ENCODE data around the gene LRRC38.

LRRC38 gene

DNA sequence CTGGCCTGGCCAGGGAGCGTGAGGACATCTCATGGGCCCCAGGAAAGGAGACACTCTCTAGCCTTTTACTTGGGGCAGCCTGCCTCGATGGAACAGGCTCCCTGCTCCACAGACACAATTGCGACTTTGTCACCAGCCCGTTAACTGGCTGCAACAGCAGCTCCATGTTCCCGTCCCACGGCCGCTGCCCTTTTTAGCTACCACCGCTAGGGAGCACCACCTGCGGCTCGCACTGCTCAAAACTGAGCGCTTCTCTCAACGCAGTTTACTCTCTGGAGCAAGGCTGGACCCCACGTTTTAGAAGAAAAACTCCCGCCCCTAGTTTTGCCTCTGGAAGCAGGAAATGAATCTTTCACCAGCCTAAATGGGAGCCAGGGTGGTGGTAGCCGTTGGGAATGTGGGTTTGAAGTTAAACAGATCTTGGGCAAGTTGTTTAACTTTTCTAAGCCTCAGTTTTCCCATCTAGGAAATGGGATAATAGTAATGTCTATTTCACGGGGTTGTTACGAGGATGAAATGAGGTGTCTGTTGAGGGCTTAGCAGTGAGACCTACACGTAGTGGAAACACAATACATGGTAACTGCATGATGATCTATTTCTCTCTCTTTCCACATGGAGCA, 3.5 kb upstream of the LRRC38 start:
- no peak for DNase-seq (ENCODE audit: low read depth in 1 of 2, low spot score in 1 of 2)

GRCh38 chr1:13516606-13517005, 2.8 kb upstream of the LRRC38 start:
- no peak for DNase-seq (ENCODE audit: low read depth in 1 of 2, low spot score in 1 of 2)

GRCh38 chr1:13514821-13515220, 1.0 kb upstream of the LRRC38 start:
- no peak for DNase-seq (ENCODE audit: low read depth in 1 of 2, low spot score in 1 of 2)

GRCh38 chr1:13513063-13513894, 524 bp downstream of the LRRC38 start:
- DNase-seq (ENCODE audit: low read depth in 1 of 2, low spot score in 1 of 2) = no peak

DNA sequence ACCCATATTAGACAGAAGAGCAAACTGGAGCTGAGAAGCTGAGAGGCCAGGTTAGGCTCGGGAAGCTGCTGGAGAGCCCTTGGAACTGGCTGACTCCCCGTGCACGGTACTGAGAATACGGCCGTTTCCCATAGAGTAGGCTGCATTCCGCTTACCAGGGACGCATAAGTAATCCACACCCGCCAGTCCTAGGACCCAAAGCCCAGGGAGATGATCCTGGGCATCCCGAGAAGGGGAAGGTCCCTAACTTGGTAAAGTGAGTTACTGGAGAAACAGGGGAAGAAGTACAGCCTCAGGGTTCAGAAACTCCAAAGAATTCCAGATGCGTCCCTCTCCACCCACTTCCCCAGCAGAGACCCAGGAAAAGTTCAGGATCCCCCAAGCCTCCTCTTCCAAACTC, 1.3 kb downstream of the LRRC38 start:
- no peak for DNase-seq (ENCODE audit: low read depth in 1 of 2, low spot score in 1 of 2)

DNA sequence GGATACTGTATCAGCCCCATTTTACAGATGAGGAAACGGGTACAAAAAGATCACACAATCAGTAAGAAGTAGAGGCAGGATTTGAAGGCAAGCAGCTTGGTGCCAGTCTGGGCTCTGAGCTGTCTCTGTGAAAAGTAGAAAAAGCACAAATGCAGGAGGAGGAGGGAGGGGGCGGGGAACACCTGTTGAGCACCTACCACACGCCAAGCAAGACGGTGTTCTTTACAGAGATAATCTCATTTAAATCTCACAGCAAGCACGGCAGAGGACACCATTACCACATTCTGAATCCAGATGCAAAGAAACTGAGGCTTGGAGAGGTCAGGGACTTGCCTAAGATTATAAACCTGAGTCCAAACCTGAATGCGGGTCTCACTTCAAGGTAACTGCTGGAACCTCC, 3.3 kb downstream of the LRRC38 start:
- DNase-seq (ENCODE audit: low read depth in 1 of 2, low spot score in 1 of 2) = no peak

DNA sequence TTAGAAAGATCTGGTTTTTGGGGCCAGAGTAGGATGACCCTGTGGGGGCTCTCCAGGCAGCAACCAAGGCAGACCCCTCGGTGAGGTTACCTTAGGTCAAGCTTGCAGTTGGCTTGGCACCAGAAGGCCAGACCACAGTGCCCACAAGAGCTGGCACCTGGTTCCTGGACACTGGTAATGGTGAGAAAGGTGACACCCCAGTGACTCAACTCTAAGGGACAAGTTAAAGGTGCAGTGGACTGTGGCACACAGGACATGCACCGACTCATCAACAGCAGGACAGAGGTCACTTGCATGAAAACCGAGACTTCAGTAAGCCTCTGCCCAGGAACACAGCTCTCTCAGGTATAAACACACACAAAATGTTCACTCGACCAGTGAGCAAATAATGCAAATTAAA, 6.7 kb downstream of the LRRC38 start:
- no peak for DNase-seq (ENCODE audit: low read depth in 1 of 2, low spot score in 1 of 2)

DNA sequence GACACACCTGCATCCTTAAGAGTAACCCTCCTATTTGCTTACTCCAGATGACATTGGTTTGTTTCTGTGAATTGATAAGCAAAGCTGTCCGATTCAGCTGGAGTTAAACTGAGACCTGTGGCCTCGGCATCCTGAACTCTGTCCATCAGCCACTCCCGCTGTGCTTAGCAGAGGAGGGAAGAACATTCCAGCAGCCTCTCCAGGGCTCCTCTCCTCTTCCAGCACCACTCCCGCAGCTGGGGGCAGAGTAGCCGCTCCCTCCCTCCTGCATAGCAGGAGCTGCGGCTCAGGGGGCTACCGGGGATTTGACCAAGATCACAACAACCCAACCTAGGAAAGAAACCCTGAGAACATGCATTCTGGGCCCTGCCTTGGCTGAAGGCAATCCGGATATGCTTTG, 8.8 kb downstream of the LRRC38 start:
- no peak for DNase-seq (ENCODE audit: low read depth in 1 of 2, low spot score in 1 of 2)

GRCh38 chr1:13500806-13501205, 13.0 kb downstream of the LRRC38 start:
- DNase-seq (ENCODE audit: low read depth in 1 of 2, low spot score in 1 of 2) = no peak

- DNase-seq (ENCODE audit: low read depth in 1 of 2, low spot score in 1 of 2) = no peak
These were observed 14.4 kb downstream of the LRRC38 start for GRCh38 chr1:13499422-13499821.

DNA sequence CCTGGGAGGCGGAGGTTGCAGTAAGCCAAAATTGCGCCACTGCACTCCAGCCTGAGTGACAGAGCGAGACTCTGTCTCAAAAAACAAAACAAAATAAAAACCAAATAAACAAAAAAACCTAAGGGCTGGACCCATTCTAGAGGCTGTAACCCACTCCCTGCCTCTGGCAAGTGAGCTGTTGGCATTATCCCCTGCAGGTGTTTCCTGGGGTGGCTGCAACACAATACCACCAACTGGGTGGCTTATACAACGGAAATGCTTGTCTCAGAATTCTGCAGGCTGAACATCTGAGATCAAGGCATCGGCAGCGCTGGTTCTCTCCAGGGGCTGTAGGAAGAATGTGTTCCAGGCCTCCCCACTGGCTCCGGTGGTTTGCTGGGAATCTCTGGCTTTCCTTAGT, 15.2 kb downstream of the LRRC38 start:
- no peak for DNase-seq (ENCODE audit: low read depth in 1 of 2, low spot score in 1 of 2)

- no peak for DNase-seq (ENCODE audit: low read depth in 1 of 2, low spot score in 1 of 2)
These were observed 18.6 kb downstream of the LRRC38 start for GRCh38 chr1:13495186-13495585.

DNA sequence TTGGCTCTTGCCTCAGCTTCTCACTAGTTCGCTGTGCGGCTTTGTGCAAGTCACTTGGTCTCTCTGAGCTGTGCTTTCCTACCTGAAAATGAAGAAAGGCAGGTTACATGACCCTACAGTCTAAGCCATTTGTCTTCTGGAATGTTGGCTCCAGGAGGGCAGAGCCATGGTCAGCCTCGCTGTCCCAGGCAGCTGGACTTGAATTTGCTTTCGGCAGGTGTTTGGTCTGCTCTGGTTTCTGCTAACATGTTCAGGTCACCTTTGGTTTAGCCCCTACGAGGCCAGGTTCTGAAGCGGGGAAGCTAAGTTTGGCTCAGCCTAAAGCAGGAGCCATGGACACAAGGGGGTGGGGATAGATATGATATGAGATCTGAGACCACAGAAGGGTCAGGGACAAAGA, 19.1 kb downstream of the LRRC38 start:
- DNase-seq (ENCODE audit: low read depth in 1 of 2, low spot score in 1 of 2) = no peak

GRCh38 chr1:13494025-13494424, 19.8 kb downstream of the LRRC38 start:
- no peak for DNase-seq (ENCODE audit: low read depth in 1 of 2, low spot score in 1 of 2)

DNA sequence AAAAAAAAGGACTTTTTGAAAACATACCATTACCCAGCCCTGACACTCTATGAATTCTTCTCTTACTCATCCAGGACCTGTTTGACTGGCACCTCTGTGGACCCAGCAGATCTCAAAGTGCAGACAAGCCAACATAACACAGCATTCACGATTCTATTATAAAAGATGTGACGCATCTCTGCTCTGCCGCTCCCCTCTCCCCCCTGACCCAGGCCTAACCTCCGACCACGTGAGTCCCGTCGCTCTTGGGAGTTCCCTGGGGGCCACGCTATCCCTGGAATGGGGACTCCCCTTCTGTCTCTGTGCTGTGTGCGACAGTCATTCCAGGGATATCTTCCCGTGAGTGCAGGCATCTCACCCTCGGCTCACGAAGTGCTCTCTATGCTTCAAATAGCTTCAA, 21.1 kb downstream of the LRRC38 start:
- no peak for DNase-seq (ENCODE audit: low read depth in 1 of 2, low spot score in 1 of 2)

DNA sequence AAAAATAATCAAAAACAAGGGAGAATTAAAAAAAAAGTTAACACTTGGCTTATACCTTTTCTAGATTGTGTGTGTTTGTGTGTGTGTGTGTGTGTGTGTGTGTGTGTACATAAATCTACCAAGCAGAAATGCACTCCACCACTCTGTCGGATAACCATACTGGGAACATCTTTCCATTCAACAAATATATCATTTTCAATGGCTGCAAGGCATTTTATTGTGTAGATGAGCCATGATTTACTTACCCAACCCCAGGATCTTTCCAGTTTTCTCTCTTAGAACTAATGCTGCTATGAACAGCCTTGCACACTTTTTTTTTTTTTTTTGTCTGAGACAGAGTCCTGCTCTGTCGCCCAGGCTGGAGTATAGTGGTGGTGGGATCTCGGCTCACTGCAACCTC, 25.8 kb downstream of the LRRC38 start:
- no peak for DNase-seq (ENCODE audit: low read depth in 1 of 2, low spot score in 1 of 2)

- no peak for DNase-seq (ENCODE audit: low read depth in 1 of 2, low spot score in 1 of 2)
These were observed 26.5 kb downstream of the LRRC38 start for GRCh38 chr1:13487143-13487868.

GRCh38 chr1:13483946-13484345, 29.9 kb downstream of the LRRC38 start:
- no peak for DNase-seq (ENCODE audit: low read depth in 1 of 2, low spot score in 1 of 2)

GRCh38 chr1:13482600-13482999, 31.2 kb downstream of the LRRC38 start:
- no peak for DNase-seq (ENCODE audit: low read depth in 1 of 2, low spot score in 1 of 2)

- no peak for DNase-seq (ENCODE audit: low read depth in 1 of 2, low spot score in 1 of 2)
These were observed 34.5 kb downstream of the LRRC38 start for GRCh38 chr1:13479171-13479856.

GRCh38 chr1:13478692-13479091, 35.1 kb downstream of the LRRC38 start:
- no peak for DNase-seq (ENCODE audit: low read depth in 1 of 2, low spot score in 1 of 2)

DNA sequence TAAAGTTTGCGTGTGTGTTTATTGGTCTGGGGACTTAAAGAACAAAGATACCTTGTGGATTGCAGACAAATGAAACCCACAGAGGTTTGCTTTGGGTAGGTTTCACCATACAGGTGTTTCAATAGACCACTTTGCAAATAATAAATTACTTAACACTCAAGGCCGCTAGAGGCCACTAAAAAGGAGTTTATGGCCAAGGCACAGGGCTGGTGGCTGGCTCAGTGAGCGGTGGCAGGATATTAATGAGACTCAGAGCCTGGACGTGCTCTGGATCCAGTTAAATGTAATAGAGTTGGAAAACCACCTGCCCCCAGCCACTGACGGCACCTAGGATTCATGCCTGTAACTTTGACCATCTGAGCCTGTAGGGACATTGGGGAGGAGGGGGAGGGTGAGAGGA, 44.5 kb downstream of the LRRC38 start:
- no peak for DNase-seq (ENCODE audit: low read depth in 1 of 2, low spot score in 1 of 2)
